Loucy (cell line): ENCODE data around the gene SNRPF.

Experiments used
- EZH2phosphoT487 ChIP-seq: fragments of 200-600 bp; IDR thresholded peaks from 2 replicates; pipeline ENCODE4 v1.6.1; 2018; ENCODE audit warnings: antibody characterized with exemption, mild to moderate bottlenecking, moderate library complexity, borderline replicate concordance
- TF ChIP-seq, protein P1 (sequence below): fragments of 200-600 bp; sonication (generic); conservative IDR thresholded peaks from 2 replicates; pipeline ENCODE4 v1.5.1; 2014; ENCODE audit warnings: mild to moderate bottlenecking, antibody characterized with exemption, low read length

DNA sequence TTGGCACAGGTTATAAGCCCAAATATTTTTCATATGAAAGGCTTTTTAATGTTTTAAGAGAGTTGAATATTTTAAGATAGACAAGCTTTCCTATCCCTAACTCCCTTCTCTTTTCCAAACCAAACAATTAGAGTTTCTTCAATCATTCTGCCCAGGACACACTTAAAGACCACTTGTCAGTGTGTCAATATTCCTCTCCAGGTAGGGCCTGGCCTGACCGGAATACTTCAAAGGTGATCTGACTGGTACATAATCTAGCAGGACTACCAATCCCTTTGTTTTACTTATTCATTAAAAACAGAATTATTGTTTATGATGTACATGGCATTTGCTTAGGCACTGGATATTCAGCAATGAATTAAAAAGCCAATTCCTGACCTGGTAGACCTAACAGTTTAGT, 24.2 kb upstream of the SNRPF start:
- TF ChIP-seq, protein P1, sequence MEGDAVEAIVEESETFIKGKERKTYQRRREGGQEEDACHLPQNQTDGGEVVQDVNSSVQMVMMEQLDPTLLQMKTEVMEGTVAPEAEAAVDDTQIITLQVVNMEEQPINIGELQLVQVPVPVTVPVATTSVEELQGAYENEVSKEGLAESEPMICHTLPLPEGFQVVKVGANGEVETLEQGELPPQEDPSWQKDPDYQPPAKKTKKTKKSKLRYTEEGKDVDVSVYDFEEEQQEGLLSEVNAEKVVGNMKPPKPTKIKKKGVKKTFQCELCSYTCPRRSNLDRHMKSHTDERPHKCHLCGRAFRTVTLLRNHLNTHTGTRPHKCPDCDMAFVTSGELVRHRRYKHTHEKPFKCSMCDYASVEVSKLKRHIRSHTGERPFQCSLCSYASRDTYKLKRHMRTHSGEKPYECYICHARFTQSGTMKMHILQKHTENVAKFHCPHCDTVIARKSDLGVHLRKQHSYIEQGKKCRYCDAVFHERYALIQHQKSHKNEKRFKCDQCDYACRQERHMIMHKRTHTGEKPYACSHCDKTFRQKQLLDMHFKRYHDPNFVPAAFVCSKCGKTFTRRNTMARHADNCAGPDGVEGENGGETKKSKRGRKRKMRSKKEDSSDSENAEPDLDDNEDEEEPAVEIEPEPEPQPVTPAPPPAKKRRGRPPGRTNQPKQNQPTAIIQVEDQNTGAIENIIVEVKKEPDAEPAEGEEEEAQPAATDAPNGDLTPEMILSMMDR = no peak
- TF ChIP-seq EZH2phosphoT487 = no peak
